H1 (cell line): ENCODE data around the gene ADCY2. TPM values are rescaled to one million over a fixed set of nuclear protein-coding genes. Genes with fewer than 3 reads are reported as not detected.

Experiments
- CTCF ChIA-PET: fragments of 300-600 bp; sonication (Branson Sonifier 250); formaldehyde crosslinking; loops from one replicate; lab custom pipeline; 2021; ENCODE audit not compliant: partially characterized antibody; lab: Charles Lee
- POLR2A ChIA-PET: fragments of 300-600 bp; sonication (Branson Sonifier 250); formaldehyde crosslinking; loops from one replicate; lab custom pipeline; 2021; ENCODE audit warnings: inconsistent platforms; ENCODE audit not compliant: partially characterized antibody; lab: Charles Lee
- DNase-seq, 2 experiments: peaks; one replicate each; pipeline versions ENCODE4 v3.0.0 to v3.0.0-alpha.2; 2010 to 2022; ENCODE audit warnings: low spot score in 2 of 2, low read depth in 1 of 2, mixed read lengths in 1 of 2
- FAIRE-seq: peaks from 2 replicates; lab custom pipeline; 2011; peaks lifted over from hg19 to GRCh38; lab: Jason Lieb, UNC
- H2AFZ ChIP-seq: 2 replicates; pipeline ENCODE4 v1.8.1; 2012; ENCODE audit warnings: low read length, inconsistent platforms
- H2AK5ac ChIP-seq: 2 replicates; pipeline ENCODE4 v1.6.1; 2013; ENCODE audit warnings: low read depth, low read length
- H2BK120ac ChIP-seq: replicated peaks from 2 replicates; pipeline ENCODE3; 2013; ENCODE audit warnings: low read depth, low read length, inconsistent platforms
- H2BK12ac ChIP-seq: 2 replicates; pipeline ENCODE4 v1.6.1; 2013; ENCODE audit warnings: low read depth, low read length
- H2BK15ac ChIP-seq: 2 replicates; pipeline ENCODE4 v1.6.1; 2013; ENCODE audit warnings: low read length
- H2BK20ac ChIP-seq: 2 replicates; pipeline ENCODE4 v1.6.1; 2013; ENCODE audit warnings: low read length
- H2BK5ac ChIP-seq: 2 replicates; pipeline ENCODE4 v1.6.1; 2013; ENCODE audit warnings: low read depth, low read length
- H3K14ac ChIP-seq: 2 replicates; pipeline ENCODE4 v1.6.1; 2013; ENCODE audit warnings: inconsistent platforms; ENCODE audit not compliant: insufficient read length
- H3K18ac ChIP-seq: 2 replicates; pipeline ENCODE4 v1.6.1; 2013; ENCODE audit warnings: low read length; ENCODE audit errors: extremely low read depth
- H3K23ac ChIP-seq: 2 replicates; pipeline ENCODE4 v1.6.1; 2013; ENCODE audit warnings: inconsistent platforms; ENCODE audit not compliant: insufficient read length
- H3K23me2 ChIP-seq: 2 replicates; pipeline ENCODE4 v1.6.1; 2013; ENCODE audit warnings: low read depth, low read length
- H3K27ac ChIP-seq: 2 replicates; pipeline ENCODE4 v1.6.1; 2011; ENCODE audit warnings: low read depth, low read length, inconsistent platforms
- H3K27me3 ChIP-seq, 4 experiments: replicated peaks in 1 of 4; 1 replicate in 1 of 4; 2 replicates in 3 of 4; pipeline versions ENCODE4 v1.6.1 to v1.8.1; 2011 to 2013; ENCODE audit warnings: low read length in 3 of 4, mild to moderate bottlenecking in 3 of 4, inconsistent platforms in 2 of 4, mixed read lengths in 2 of 4, moderate library complexity in 1 of 4; ENCODE audit not compliant: control insufficient read depth in 3 of 4, insufficient read depth in 3 of 4; ENCODE audit errors: extremely low read depth in 1 of 4
- H3K36me3 ChIP-seq, 4 experiments: 2 replicates each; pipeline versions ENCODE4 v1.6.1 to v1.8.1; 2011 to 2013; ENCODE audit warnings: mild to moderate bottlenecking in 4 of 4, low read length in 3 of 4, moderate library complexity in 2 of 4, control low read depth in 1 of 4, inconsistent platforms in 1 of 4; ENCODE audit not compliant: insufficient read depth in 4 of 4, control insufficient read depth in 2 of 4
- H3K4ac ChIP-seq: replicated peaks from 2 replicates; pipeline ENCODE3; 2013; ENCODE audit warnings: low read length, low read depth, mixed read lengths, inconsistent platforms; ENCODE audit not compliant: insufficient read length
- H3K4me1 ChIP-seq, 4 experiments: replicated peaks in 1 of 4; 1 replicate in 1 of 4; 2 replicates in 3 of 4; pipeline versions ENCODE4 v1.6.1 to v1.8.1; 2011 to 2013; ENCODE audit warnings: low read length in 3 of 4, inconsistent platforms in 2 of 4, mixed read lengths in 1 of 4; ENCODE audit not compliant: insufficient read depth in 4 of 4, control insufficient read depth in 3 of 4
- H3K4me2 ChIP-seq, 2 experiments: 2 replicates each; pipeline versions ENCODE4 v1.6.1 to v1.8.1; 2011 to 2013; ENCODE audit warnings: low read depth in 2 of 2, low read length in 2 of 2, control low read depth in 1 of 2, inconsistent platforms in 1 of 2, mild to moderate bottlenecking in 1 of 2; ENCODE audit not compliant: insufficient read depth in 1 of 2
- H3K4me3 ChIP-seq, 4 experiments: fragments of 200-600, 300-600 bp in 1 of 4; sonication (generic), shearing (Covaris generic), sonication (Bioruptor Twin) in 1 of 4; 2 replicates each; pipeline versions ENCODE4 v1.5.1 to v1.8.1; 2011 to 2016; ENCODE audit warnings: low read length in 4 of 4, low read depth in 3 of 4, control low read depth in 2 of 4, inconsistent platforms in 2 of 4, mild to moderate bottlenecking in 2 of 4, mixed read lengths in 1 of 4, moderate library complexity in 1 of 4; ENCODE audit not compliant: insufficient read depth in 2 of 4; ENCODE audit errors: extremely low read depth in 1 of 4
- H3K56ac ChIP-seq: replicated peaks from 2 replicates; pipeline ENCODE3; 2013; ENCODE audit warnings: low read depth, mild to moderate bottlenecking, mixed read lengths, low read length, inconsistent platforms; ENCODE audit not compliant: insufficient read length
- H3K79me1 ChIP-seq: 2 replicates; pipeline ENCODE4 v1.6.1; 2013; ENCODE audit warnings: low read depth, low read length, control low read depth
- H3K79me2 ChIP-seq, 2 experiments: 2 replicates each; pipeline versions ENCODE4 v1.6.1 to v1.8.1; 2012 to 2013; ENCODE audit warnings: low read length in 2 of 2, mild to moderate bottlenecking in 2 of 2, inconsistent platforms in 1 of 2; ENCODE audit not compliant: insufficient read depth in 2 of 2, control insufficient read depth in 1 of 2
- H3K9ac ChIP-seq, 4 experiments: replicated peaks in 1 of 4; 1 replicate in 1 of 4; 2 replicates in 3 of 4; pipeline versions ENCODE4 v1.6.1 to v1.8.1; 2011 to 2013; ENCODE audit warnings: low read depth in 3 of 4, low read length in 3 of 4, control low read depth in 2 of 4, mild to moderate bottlenecking in 2 of 4, moderate library complexity in 2 of 4, inconsistent platforms in 1 of 4; ENCODE audit errors: extremely low read depth in 1 of 4
- H3K9me3 ChIP-seq, 2 experiments: 2 replicates each; pipeline versions ENCODE4 v1.6.1 to v1.8.1; 2012 to 2013; ENCODE audit warnings: mild to moderate bottlenecking in 2 of 2, moderate library complexity in 2 of 2, control low read depth in 1 of 2, inconsistent platforms in 1 of 2, low read depth in 1 of 2, low read length in 1 of 2, mixed read lengths in 1 of 2; ENCODE audit not compliant: insufficient read depth in 2 of 2
- H4K20me1 ChIP-seq, 2 experiments: replicated peaks in 1 of 2; 2 replicates each; pipeline versions ENCODE3 to v1.8.1; 2011 to 2013; ENCODE audit warnings: inconsistent platforms in 2 of 2, low read length in 2 of 2, mild to moderate bottlenecking in 1 of 2; ENCODE audit not compliant: insufficient read depth in 2 of 2, control insufficient read depth in 1 of 2
- H4K5ac ChIP-seq: 2 replicates; pipeline ENCODE4 v1.6.1; 2013; ENCODE audit warnings: low read length, low read depth, mixed read lengths, inconsistent platforms; ENCODE audit not compliant: insufficient read length
- H4K8ac ChIP-seq: 2 replicates; pipeline ENCODE4 v1.8.0; 2013; ENCODE audit warnings: mild to moderate bottlenecking, moderate library complexity, low read length, inconsistent platforms; ENCODE audit not compliant: insufficient read depth; ENCODE audit errors: extremely low read depth
- H4K91ac ChIP-seq: replicated peaks from 2 replicates; pipeline ENCODE3; 2013; ENCODE audit warnings: low read length, mixed read lengths, inconsistent platforms; ENCODE audit not compliant: insufficient read length
- BRCA1 ChIP-seq: IDR thresholded peaks from 2 replicates; pipeline ENCODE4 v1.6.1; 2012; ENCODE audit warnings: low read depth, low read length, improper control_type of control experiment
- CHD2 ChIP-seq: IDR thresholded peaks from 2 replicates; pipeline ENCODE4 v1.6.1; 2012; ENCODE audit warnings: low read length, improper control_type of control experiment
- E2F6 ChIP-seq: IDR thresholded peaks from 2 replicates; pipeline ENCODE4 v1.6.1; 2012; ENCODE audit warnings: inconsistent platforms
- EZH2 ChIP-seq: fragments of 200-600 bp; sonication (generic); IDR thresholded peaks from 2 replicates; pipeline ENCODE4 v1.7.1; 2012; ENCODE audit warnings: low read depth, mild to moderate bottlenecking, moderate library complexity, low read length, inconsistent platforms; ENCODE audit not compliant: severe bottlenecking
- JUN ChIP-seq: IDR thresholded peaks from 2 replicates; pipeline ENCODE4 v1.6.1; 2011; ENCODE audit warnings: low read depth, mild to moderate bottlenecking, improper control_type of control experiment, low read length
- KDM5A ChIP-seq: fragments of 200-600 bp; IDR thresholded peaks from 2 replicates; pipeline ENCODE4 v1.7.1; 2012; ENCODE audit warnings: mild to moderate bottlenecking, low read length, inconsistent platforms, mixed read lengths
- MAFK ChIP-seq: IDR thresholded peaks from 2 replicates; pipeline ENCODE4 v1.6.1; 2012; ENCODE audit warnings: low read depth, mild to moderate bottlenecking, improper control_type of control experiment, low read length
- MAX ChIP-seq: IDR thresholded peaks from 2 replicates; pipeline ENCODE4 v1.6.1; 2012; ENCODE audit warnings: inconsistent platforms
- POLR2A ChIP-seq, 2 experiments: IDR thresholded peaks; 1 replicate in 1 of 2; 2 replicates in 1 of 2; pipeline ENCODE4 v1.6.1; 2011; ENCODE audit warnings: low read depth in 2 of 2, low read length in 2 of 2, mild to moderate bottlenecking in 2 of 2; ENCODE audit errors: control extremely low read depth in 1 of 2
- RFX5 ChIP-seq: IDR thresholded peaks from 2 replicates; pipeline ENCODE4 v1.6.1; 2011; ENCODE audit warnings: low read depth, low read length, improper control_type of control experiment, borderline replicate concordance
- SIN3A ChIP-seq, 2 experiments: IDR thresholded peaks in 1 of 2; conservative IDR thresholded peaks in 1 of 2; 2 replicates each; pipeline ENCODE4 v1.6.1; 2011 to 2012; ENCODE audit warnings: low read length in 2 of 2, improper control_type of control experiment in 1 of 2, low read depth in 1 of 2, mild to moderate bottlenecking in 1 of 2
- TBP ChIP-seq: IDR thresholded peaks from 2 replicates; pipeline ENCODE4 v1.6.1; 2011; ENCODE audit warnings: low read depth, low read length, improper control_type of control experiment
- YY1 ChIP-seq: IDR thresholded peaks from 2 replicates; pipeline ENCODE4 v1.6.1; 2011; ENCODE audit warnings: low read depth, mild to moderate bottlenecking, low read length
- ZNF274 ChIP-seq: IDR thresholded peaks from 2 replicates; pipeline ENCODE4 v1.7.0; 2012; ENCODE audit warnings: low read length, borderline replicate concordance; ENCODE audit errors: extremely low read depth
- WGBS, 2 experiments: shearing (Covaris generic) in 1 of 2; methylation state at CpG; one replicate each; pipeline versions ENCODE4 v1.1.6 to v1.1.7; 2013 to 2015; ENCODE audit warnings: low lambda C conversion rate in 2 of 2, mixed read lengths in 2 of 2, inconsistent platforms in 1 of 2, low coverage in 1 of 2, missing lambda C conversion rate in 1 of 2; ENCODE audit not compliant: insufficient replicate concordance in 2 of 2, insufficient coverage in 1 of 2, insufficient read length in 1 of 2; ENCODE audit errors: extremely low coverage in 1 of 2, missing lambda C conversion rate in 1 of 2; 5-methylcytosine and 5-hydroxymethylcytosine counted together
- polyA plus RNA-seq, 7 experiments: library from polyadenylated mRNA; depleted of rRNA in 3 of 7; stranded (reverse) in 5 of 7; unstranded in 2 of 7; fragments of >200 nt in 5 of 7; fragments of 200-250 nt in 2 of 7; gene quantifications; 1 replicate in 5 of 7; 2 replicates in 1 of 7; 4 replicates in 1 of 7; pipeline versions ENCODE4 v1.2.1 to v1.2.3, GENCODE V29; 2011 to 2013; ENCODE audit warnings: missing spikeins in 2 of 7, mixed read lengths in 2 of 7
- total RNA-seq: library from RNA; stranded (reverse); fragmentation: NEBNext Ultra II Directional; extraction: Animal tissue kit (Norgen Biotek cat#: 25700); gene quantifications from 2 replicates; pipeline ENCODE4 v1.2.1, GENCODE V29; 2021

The ADCY2 gene
- total and polyA plus RNA-seq, 2 of the 8 experiments (the other 6 are each of a cell fraction or from before 2014, with no cell fraction given) = 35.8 to 122 TPM

GRCh38 chr5:7473115-7473514, 77.2 kb downstream of the ADCY2 start:
- Histone ChIP-seq H3K9me3 (peaks cover 0 to 4% of the 10 kb centered on the region in 2 experiments; a peak in 3 of 4 replicates), H3K56ac (no peak overlapping the region), H2BK20ac (no peak overlapping the region), H3K79me1 (peaks cover 3% of the 10 kb centered on the region; the same call in 1 of the 2 replicates), H3K79me2 (peaks cover 0 to 93% of the 10 kb centered on the region in 2 experiments; a peak in 3 of 4 replicates), H3K4me2 (peak overlapping the region; percentile 7 to 35; a peak in 2 of 4 replicates), H3K27ac (peak overlapping the region; percentile 58), H4K91ac (no peak overlapping the region), H3K23me2 (no peaks in the 10 kb centered on the region), H4K20me1 (peaks cover 0 to 2% of the 10 kb centered on the region in 2 experiments), H2BK120ac (no peak overlapping the region), H2BK5ac (no peak overlapping the region), H3K4me1 (peaks cover 3 to 18% (median 10%) of the 10 kb centered on the region in 4 experiments), H4K5ac (no peak overlapping the region), H3K4me3 (no peak overlapping the region; a peak in 1 of 8 replicates), H3K4ac (no peak overlapping the region), H3K18ac (no peak overlapping the region), H3K23ac (no peak overlapping the region), H2BK12ac (no peak overlapping the region), H4K8ac (no peak overlapping the region), H2AK5ac (no peak overlapping the region), H3K9ac (no peak overlapping the region), H2BK15ac (0 out of 2 replicates have a peak overlapping the region, but pooled peaks have one; percentile 4), H3K27me3 (no peaks in the 10 kb centered on the region), H3K36me3 (no peaks in the 10 kb centered on the region; a peak in 1 of 8 replicates), H3K14ac (no peak overlapping the region), H2AFZ (no peak overlapping the region)
- DNase-seq (no peak), FAIRE-seq (no peak)
- CTCF ChIA-PET = interaction anchor here (1.5 to 5.3 kb wide), 4 partner anchors 8 to 121 kb away, joined by 4 to 19 read pairs (median 6); no protein-coding TSS in a partner anchor
- POLR2A ChIA-PET = no interaction called here
- WGBS, 2 experiments = 81% methylated on average over 2 of the region's 2 CpGs; no CpG with 5 or more reads in 1 of the 2 experiments
- TF ChIP-seq YY1 = peak; percentile 72
- TF ChIP-seq CHD2 = no peak
- TF ChIP-seq RFX5 = no peak
- no peak for TF ChIP-seq JUN
- TF ChIP-seq EZH2 = no peak
- peak; percentile 62 for TF ChIP-seq MAX
- TF ChIP-seq TBP = no peak
- TF ChIP-seq SIN3A (conservative IDR thresholded peaks at IDR 0.05 in 1 of 2, IDR thresholded peaks at IDR 0.05 in 1 of 2; ENCODE audit: low read depth in 1 of 2, low read length in 2 of 2) = no peak
- no peak for TF ChIP-seq MAFK
- TF ChIP-seq BRCA1 = no peak
- no peak for TF ChIP-seq POLR2A (IDR thresholded peaks at IDR 0.05; ENCODE audit: control extremely low read depth in 1 of 2, low read depth in 2 of 2, low read length in 2 of 2)
- TF ChIP-seq KDM5A = no peak
- peak; percentile 38; the same call in 1 of the 2 replicates for TF ChIP-seq E2F6
- no peak for TF ChIP-seq ZNF274
